CD4-positive, alpha-beta memory T cell (primary cell): ENCODE results near the gene KIAA1586. TPM values are rescaled to one million over a fixed set of nuclear protein-coding genes. Genes with fewer than 3 reads are reported as not detected.

Experiments used
- CTCF ChIA-PET: fragments of 350-600 bp; sonication (Branson Sonifier 250); formaldehyde crosslinking; loops from one replicate; lab custom pipeline; 2021; ENCODE audit warnings: inconsistent platforms; ENCODE audit not compliant: partially characterized antibody; lab: Charles Lee
- POLR2A ChIA-PET: fragments of 350-600 bp; sonication (Branson Sonifier 250); formaldehyde crosslinking; loops from one replicate; lab custom pipeline; 2021; ENCODE audit not compliant: partially characterized antibody; lab: Charles Lee
- DNase-seq, 5 donors: peaks; one replicate each; pipeline versions ENCODE4 v3.0.0 to v3.0.0-alpha.2; 2020 to 2022; ENCODE audit warnings: mixed read lengths in 1 of 5
- H3K27ac ChIP-seq: one replicate; pipeline ENCODE4 v1.7.0; 2013; ENCODE audit warnings: low read depth, low read length
- H3K27me3 ChIP-seq: 2 replicates; pipeline ENCODE4 v1.7.0; 2013; ENCODE audit warnings: mild to moderate bottlenecking, low read length, moderate library complexity; ENCODE audit not compliant: insufficient read depth
- H3K36me3 ChIP-seq: 2 replicates; pipeline ENCODE4 v1.7.0; 2013; ENCODE audit warnings: mild to moderate bottlenecking, low read length, moderate library complexity; ENCODE audit not compliant: insufficient read depth
- H3K4me1 ChIP-seq: 2 replicates; pipeline ENCODE4 v1.7.0; 2013; ENCODE audit warnings: mild to moderate bottlenecking, low read length, moderate library complexity; ENCODE audit not compliant: insufficient read depth
- H3K4me3 ChIP-seq, 2 donors: one replicate each; pipeline ENCODE4 v1.7.0; 2013; ENCODE audit warnings: low read length in 2 of 2, mild to moderate bottlenecking in 1 of 2
- H3K9me3 ChIP-seq, 2 donors: one replicate each; pipeline ENCODE4 v1.7.0; 2013; ENCODE audit warnings: low read length in 2 of 2, control low read depth in 1 of 2; ENCODE audit not compliant: control insufficient read depth in 1 of 2
- H3K27ac Mint-ChIP-seq, 7 donors: one replicate each; pipeline ENCODE4 v1.8.0; 2020 to 2021; ENCODE audit warnings: mixed read lengths in 7 of 7, mild to moderate bottlenecking in 6 of 7, inconsistent platforms in 3 of 7, moderate library complexity in 3 of 7
- H3K27me3 Mint-ChIP-seq, 2 donors: one replicate each; pipeline ENCODE4 v1.8.0; 2020 to 2021; ENCODE audit warnings: mixed read lengths in 2 of 2
- H3K36me3 Mint-ChIP-seq, 2 donors: one replicate each; pipeline ENCODE4 v1.8.0; 2020 to 2021; ENCODE audit warnings: mixed read lengths in 2 of 2, inconsistent platforms in 1 of 2, mild to moderate bottlenecking in 1 of 2
- H3K4me1 Mint-ChIP-seq, 4 donors: one replicate each; pipeline ENCODE4 v1.8.0; 2020 to 2021; ENCODE audit warnings: mixed read lengths in 4 of 4, mild to moderate bottlenecking in 1 of 4
- H3K4me3 Mint-ChIP-seq, 8 donors: one replicate each; pipeline ENCODE4 v1.8.0; 2020 to 2021; ENCODE audit warnings: mixed read lengths in 8 of 8, mild to moderate bottlenecking in 7 of 8, moderate library complexity in 6 of 8, inconsistent platforms in 3 of 8
- H3K9me3 Mint-ChIP-seq, 8 donors: one replicate each; pipeline ENCODE4 v1.8.0; 2020 to 2021; ENCODE audit warnings: mixed read lengths in 8 of 8, mild to moderate bottlenecking in 5 of 8, inconsistent platforms in 3 of 8, moderate library complexity in 1 of 8
- intact Hi-C: fragments of 100-400 bp; cut with micrococcal nuclease; formaldehyde crosslinking; loops from one replicate; pipeline ENCODE4 v1.15.1; 2023
- polyA plus RNA-seq, 2 donors: library from polyadenylated mRNA; unstranded; fragments of 300-500 nt; fragmentation: Illumina TruSeq; gene quantifications; one replicate each; pipeline ENCODE4 v1.2.3, GENCODE V29; 2021
- total RNA-seq, 2 experiments: library from RNA; stranded (reverse); gene quantifications; one replicate each; pipeline ENCODE4 v1.2.3, GENCODE V29; 2021

The KIAA1586 gene
- total and polyA plus RNA-seq, 4 experiments from 2014 or later = 4.9 to 20.7 (median 15.4) TPM

- ChIA-PET CTCF (no interaction called here), POLR2A (no interaction called here)
- Histone ChIP-seq H3K9me3 (no peaks in the 10 kb centered on the region), H3K4me1 (no peaks in the 10 kb centered on the region), H3K4me3 (no peak overlapping the region), H3K27ac (no peak overlapping the region), H3K36me3 (no peaks in the 10 kb centered on the region), H3K27me3 (peaks cover 5% of the 10 kb centered on the region)
- DNase-seq = no peak
- H3K27me3 Mint-ChIP-seq = peaks cover 12 to 13% of the 10 kb centered on the region in 2 donors
- H3K36me3 Mint-ChIP-seq = peaks cover 0 to 8% of the 10 kb centered on the region in 2 donors
- intact Hi-C loops = no loop called here
- peaks cover 6 to 25% (median 19%) of the 10 kb centered on the region in 8 donors for H3K9me3 Mint-ChIP-seq
- no peak overlapping the region for H3K4me3 Mint-ChIP-seq
- H3K27ac Mint-ChIP-seq = no peak overlapping the region
- H3K4me1 Mint-ChIP-seq = no peaks in the 10 kb centered on the region
These were observed 21.7 kb upstream of the KIAA1586 start for GRCh38 chr6:57024775-57025174.

- no peaks in the 10 kb centered on the region for H3K4me1 ChIP-seq
- H3K4me3 ChIP-seq = no peak overlapping the region
- peaks cover 6 to 25% (median 19%) of the 10 kb centered on the region in 8 donors for H3K9me3 Mint-ChIP-seq
- peaks cover 5% of the 10 kb centered on the region for H3K27me3 ChIP-seq
- H3K4me1 Mint-ChIP-seq = no peaks in the 10 kb centered on the region
- H3K36me3 ChIP-seq = no peaks in the 10 kb centered on the region
- ChIA-PET POLR2A (no interaction called here), CTCF (no interaction called here)
- H3K9me3 ChIP-seq = no peaks in the 10 kb centered on the region
- intact Hi-C loops = no loop called here
- H3K27me3 Mint-ChIP-seq = peaks cover 13 to 14% of the 10 kb centered on the region in 2 donors
- no peak for DNase-seq
- no peak overlapping the region for H3K4me3 Mint-ChIP-seq
- no peak overlapping the region for H3K27ac Mint-ChIP-seq
- H3K36me3 Mint-ChIP-seq = peaks cover 0 to 8% of the 10 kb centered on the region in 2 donors
- H3K27ac ChIP-seq = no peak overlapping the region
These were observed 20.5 kb upstream of the KIAA1586 start for GRCh38 chr6:57026001-57026400.

- no peak overlapping the region for H3K4me3 ChIP-seq
- no peaks in the 10 kb centered on the region for H3K4me1 Mint-ChIP-seq
- H3K27me3 Mint-ChIP-seq = peaks cover 13 to 14% of the 10 kb centered on the region in 2 donors
- CTCF ChIA-PET = no interaction called here
- H3K27me3 ChIP-seq = peaks cover 5% of the 10 kb centered on the region
- no peaks in the 10 kb centered on the region for H3K4me1 ChIP-seq
- H3K4me3 Mint-ChIP-seq = no peak overlapping the region
- no peak overlapping the region for H3K27ac Mint-ChIP-seq
- intact Hi-C loops = no loop called here
- H3K9me3 Mint-ChIP-seq = peaks cover 6 to 25% (median 19%) of the 10 kb centered on the region in 8 donors
- no peak overlapping the region for H3K27ac ChIP-seq
- DNase-seq = no peak
- POLR2A ChIA-PET = no interaction called here
- no peaks in the 10 kb centered on the region for H3K9me3 ChIP-seq
- peaks cover 0 to 8% of the 10 kb centered on the region in 2 donors for H3K36me3 Mint-ChIP-seq
- H3K36me3 ChIP-seq = no peaks in the 10 kb centered on the region
These were observed 19.2 kb upstream of the KIAA1586 start for GRCh38 chr6:57027301-57027700.

GRCh38 chr6:57029213-57029612 is 17.3 kb upstream of the KIAA1586 start:
- H3K27ac ChIP-seq = no peak overlapping the region
- no peak overlapping the region for H3K27ac Mint-ChIP-seq
- no peak overlapping the region for H3K4me3 ChIP-seq
- no peak overlapping the region for H3K4me3 Mint-ChIP-seq
- ChIA-PET CTCF (no interaction called here), POLR2A (no interaction called here)
- no peaks in the 10 kb centered on the region for H3K36me3 ChIP-seq
- H3K27me3 Mint-ChIP-seq = peaks cover 13 to 16% of the 10 kb centered on the region in 2 donors
- H3K4me1 Mint-ChIP-seq = no peaks in the 10 kb centered on the region
- H3K27me3 ChIP-seq = peaks cover 5% of the 10 kb centered on the region
- intact Hi-C loops = no loop called here
- peaks cover 0 to 8% of the 10 kb centered on the region in 2 donors for H3K36me3 Mint-ChIP-seq
- H3K9me3 ChIP-seq = no peaks in the 10 kb centered on the region
- DNase-seq = no peak
- H3K9me3 Mint-ChIP-seq = peaks cover 6 to 22% (median 16%) of the 10 kb centered on the region in 8 donors
- no peaks in the 10 kb centered on the region for H3K4me1 ChIP-seq

GRCh38 chr6:57033228-57033627 is 13.3 kb upstream of the KIAA1586 start:
- no peak overlapping the region for H3K27ac Mint-ChIP-seq
- no peaks in the 10 kb centered on the region for H3K4me1 ChIP-seq
- H3K9me3 Mint-ChIP-seq = no peaks in the 10 kb centered on the region
- H3K4me3 Mint-ChIP-seq = no peak overlapping the region
- peaks cover 18 to 27% of the 10 kb centered on the region in 2 donors for H3K27me3 Mint-ChIP-seq
- DNase-seq = no peak
- no peak overlapping the region for H3K4me3 ChIP-seq
- H3K4me1 Mint-ChIP-seq = no peaks in the 10 kb centered on the region
- no peak overlapping the region for H3K27ac ChIP-seq
- no peaks in the 10 kb centered on the region for H3K9me3 ChIP-seq
- no peaks in the 10 kb centered on the region for H3K36me3 ChIP-seq
- CTCF ChIA-PET = no interaction called here
- no peaks in the 10 kb centered on the region for H3K27me3 ChIP-seq
- intact Hi-C loops = no loop called here
- H3K36me3 Mint-ChIP-seq = no peaks in the 10 kb centered on the region
- POLR2A ChIA-PET = no interaction called here

GRCh38 chr6:57035549-57035948 is 10.9 kb upstream of the KIAA1586 start:
- H3K27me3 ChIP-seq = no peaks in the 10 kb centered on the region
- intact Hi-C loops = no loop called here
- POLR2A ChIA-PET = no interaction called here
- no peak overlapping the region for H3K27ac Mint-ChIP-seq
- no peak overlapping the region for H3K27ac ChIP-seq
- H3K27me3 Mint-ChIP-seq = peaks cover 16 to 34% of the 10 kb centered on the region in 2 donors
- no peaks in the 10 kb centered on the region for H3K4me1 Mint-ChIP-seq
- DNase-seq = no peak
- no peaks in the 10 kb centered on the region for H3K36me3 Mint-ChIP-seq
- no peaks in the 10 kb centered on the region for H3K4me1 ChIP-seq
- H3K9me3 Mint-ChIP-seq = no peaks in the 10 kb centered on the region
- no peak overlapping the region for H3K4me3 ChIP-seq
- no peak overlapping the region for H3K4me3 Mint-ChIP-seq
- CTCF ChIA-PET = interaction anchor here (1.8 kb wide), 1 partner anchor 12 kb away, joined by 5 read pairs; no protein-coding TSS in a partner anchor
- H3K9me3 ChIP-seq = no peaks in the 10 kb centered on the region
- no peaks in the 10 kb centered on the region for H3K36me3 ChIP-seq

GRCh38 chr6:57038906-57039305 is 7.6 kb upstream of the KIAA1586 start:
- DNase-seq = no peak
- Histone ChIP-seq H3K4me3 (no peak overlapping the region), H3K27me3 (no peaks in the 10 kb centered on the region), H3K36me3 (no peaks in the 10 kb centered on the region), H3K4me1 (no peaks in the 10 kb centered on the region), H3K27ac (no peak overlapping the region), H3K9me3 (no peaks in the 10 kb centered on the region)
- no peaks in the 10 kb centered on the region for H3K9me3 Mint-ChIP-seq
- H3K27me3 Mint-ChIP-seq = peaks cover 26 to 42% of the 10 kb centered on the region in 2 donors
- no peak overlapping the region for H3K4me3 Mint-ChIP-seq
- CTCF ChIA-PET = interaction anchor here (1.3 kb wide), 1 partner anchor 18 kb away, joined by 5 read pairs; no protein-coding TSS in a partner anchor
- POLR2A ChIA-PET = no interaction called here
- no peaks in the 10 kb centered on the region for H3K4me1 Mint-ChIP-seq
- no peak overlapping the region for H3K27ac Mint-ChIP-seq
- H3K36me3 Mint-ChIP-seq = no peaks in the 10 kb centered on the region
- intact Hi-C loops = no loop called here
